Stomach (tissue), 4 donors: ENCODE measurements around the gene HIVEP1.

Experiments
- POLR2A ChIP-seq, 4 donors: fragments of 450-650 bp; IDR thresholded peaks; one replicate each; pipeline ENCODE4 v1.6.1; 2016; ENCODE audit warnings: antibody characterized with exemption in 4 of 4, control low read depth in 2 of 4, mild to moderate bottlenecking in 1 of 4, moderate library complexity in 1 of 4
- TF ChIP-seq, protein P1 (sequence below), 7 experiments: fragments of 450-650 bp in 4 of 7; fragments of 200-600 bp in 3 of 7; sonication (generic) in 3 of 7; IDR thresholded peaks; one replicate each; pipeline ENCODE4 v1.5.1; 2016 to 2019; ENCODE audit warnings: antibody characterized with exemption in 7 of 7, control low read depth in 2 of 7, mild to moderate bottlenecking in 1 of 7

DNA sequence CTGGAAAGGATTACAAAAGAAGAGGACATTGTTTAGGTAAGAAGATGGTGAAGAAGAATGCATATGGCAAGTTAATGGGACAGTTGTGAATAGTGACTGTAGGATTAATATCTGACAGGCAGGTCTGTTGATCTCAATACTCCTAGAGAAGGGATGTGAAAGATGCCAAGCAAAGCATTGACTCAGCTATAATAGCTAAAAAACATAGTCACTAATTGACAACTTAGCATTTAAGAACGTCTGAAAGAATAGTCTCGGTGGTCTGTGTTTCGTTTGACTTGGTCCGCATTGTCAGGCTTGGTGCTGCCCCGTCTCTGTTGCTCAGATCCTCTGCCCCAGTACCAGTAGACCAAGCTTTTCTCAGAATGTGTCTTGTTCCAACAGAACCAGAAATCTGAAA is 65.9 kb downstream of the HIVEP1 start:
- TF ChIP-seq, protein P1, sequence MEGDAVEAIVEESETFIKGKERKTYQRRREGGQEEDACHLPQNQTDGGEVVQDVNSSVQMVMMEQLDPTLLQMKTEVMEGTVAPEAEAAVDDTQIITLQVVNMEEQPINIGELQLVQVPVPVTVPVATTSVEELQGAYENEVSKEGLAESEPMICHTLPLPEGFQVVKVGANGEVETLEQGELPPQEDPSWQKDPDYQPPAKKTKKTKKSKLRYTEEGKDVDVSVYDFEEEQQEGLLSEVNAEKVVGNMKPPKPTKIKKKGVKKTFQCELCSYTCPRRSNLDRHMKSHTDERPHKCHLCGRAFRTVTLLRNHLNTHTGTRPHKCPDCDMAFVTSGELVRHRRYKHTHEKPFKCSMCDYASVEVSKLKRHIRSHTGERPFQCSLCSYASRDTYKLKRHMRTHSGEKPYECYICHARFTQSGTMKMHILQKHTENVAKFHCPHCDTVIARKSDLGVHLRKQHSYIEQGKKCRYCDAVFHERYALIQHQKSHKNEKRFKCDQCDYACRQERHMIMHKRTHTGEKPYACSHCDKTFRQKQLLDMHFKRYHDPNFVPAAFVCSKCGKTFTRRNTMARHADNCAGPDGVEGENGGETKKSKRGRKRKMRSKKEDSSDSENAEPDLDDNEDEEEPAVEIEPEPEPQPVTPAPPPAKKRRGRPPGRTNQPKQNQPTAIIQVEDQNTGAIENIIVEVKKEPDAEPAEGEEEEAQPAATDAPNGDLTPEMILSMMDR (IDR thresholded peaks at IDR 0.05), result no peak
- TF ChIP-seq POLR2A (IDR thresholded peaks at IDR 0.05), result no peak
